Ramos (cell line): ENCODE data around the gene GSPT1.
"Not testable (repeated sequence)": the region's sequence is repeated elsewhere in the genome, so short reads cannot be mapped to it uniquely, and the experiment has no call there.

Experiments
- in situ Hi-C: fragments of 300-500 bp; cut with MboI; formaldehyde crosslinking; loops from one replicate; pipeline ENCODE4 v1.14.3; 2022; ENCODE audit warnings: low sequenced_read_pairs; ENCODE audit not compliant: unreplicated experiment

Gene GSPT1

GRCh38 chr16:11869353-11870228 lies 46.2 kb downstream of the GSPT1 start:
- in situ Hi-C loops: no loop called here

- in situ Hi-C loops: no loop called here
Measured at GRCh38 chr16:11868412-11868980, 47.3 kb downstream of the GSPT1 start.

- in situ Hi-C loops: no loop called here
Measured at GRCh38 chr16:11862489-11862888, 53.3 kb downstream of the GSPT1 start.

GRCh38 chr16:11857161-11857560 lies 58.6 kb downstream of the GSPT1 start:
- in situ Hi-C loops: no loop called here

GRCh38 chr16:11852092-11852809 lies 63.5 kb downstream of the GSPT1 start:
- in situ Hi-C loops: no loop called here

- in situ Hi-C loops: no loop called here
Measured at GRCh38 chr16:11851294-11852091, 64.3 kb downstream of the GSPT1 start, which contains the start of gene RSL1D1. RSL1D1 (minus strand) TSS chr16:11851542; CDS start chr16:11851512, 30 bp downstream.

GRCh38 chr16:11848842-11849241 lies 66.9 kb downstream of the GSPT1 start:
- in situ Hi-C loops: no loop called here

- in situ Hi-C loops: no loop called here
Measured at GRCh38 chr16:11844499-11844898, 71.3 kb downstream of the GSPT1 start.

- in situ Hi-C loops: no loop called here
Measured at GRCh38 chr16:11843861-11844260, 71.9 kb downstream of the GSPT1 start.

GRCh38 chr16:11843206-11843605 lies 72.5 kb downstream of the GSPT1 start:
- in situ Hi-C loops: no loop called here

GRCh38 chr16:11841026-11841425 lies 74.7 kb downstream of the GSPT1 start:
- in situ Hi-C loops: no loop called here

GRCh38 chr16:11836650-11837244 lies 79.0 kb downstream of the GSPT1 start:
- in situ Hi-C loops: no loop called here

- in situ Hi-C loops: no loop called here
Measured at GRCh38 chr16:11835891-11836649, 79.7 kb downstream of the GSPT1 start.

GRCh38 chr16:11835309-11835708 lies 80.4 kb downstream of the GSPT1 start:
- in situ Hi-C loops: no loop called here

- in situ Hi-C loops: no loop called here
Measured at GRCh38 chr16:11833951-11834695, 81.6 kb downstream of the GSPT1 start.

- in situ Hi-C loops: no loop called here
Measured at GRCh38 chr16:11828696-11829095, 87.1 kb downstream of the GSPT1 start.

- in situ Hi-C loops: not testable (repeated sequence)
Measured at GRCh38 chr16:11825520-11826165, 90.1 kb downstream of the GSPT1 start.

- in situ Hi-C loops: no loop called here
Measured at GRCh38 chr16:11824362-11824761, 91.4 kb downstream of the GSPT1 start.
